GM12878 (cell line): ENCODE results near the gene SEMA3C. TPM values are rescaled to one million over a fixed set of nuclear protein-coding genes. Genes with fewer than 3 reads are reported as not detected.

Experiments used
- ATAC-seq: fragments of 200-7000 bp; cut with Tn5 transposase; 3 replicates; pipeline ENCODE4 v1.9.1; 2020; ENCODE audit warnings: mild to moderate bottlenecking, moderate library complexity
- BruUV-seq: library from RNA; stranded (reverse); fragments of 400-500 nt; replicated peaks from 2 replicates; lab custom pipeline; 2021; lab: Mats Ljungman, UMichigan
- CTCF ChIA-PET: fragments of 300-600 bp; sonication (Branson Sonifier 250); formaldehyde crosslinking; extraction: SDS; loops from one replicate; lab custom pipeline; 2021; ENCODE audit warnings: inconsistent platforms; lab: Yijun Ruan, JAX
- POLR2A ChIA-PET: fragments of 350-600 bp; formaldehyde crosslinking; extraction: SDS; loops from one replicate; lab custom pipeline; 2021; ENCODE audit warnings: inconsistent platforms; lab: Charles Lee
- RAD21 ChIA-PET: fragments of 300-600 bp; sonication (Branson Sonifier 250); formaldehyde crosslinking; loops from one replicate; lab custom pipeline; 2023; ENCODE audit warnings: antibody characterized with exemption; ENCODE audit not compliant: unreplicated experiment; lab: Charles Lee
- SMC1A ChIA-PET: fragments of 300-600 bp; sonication (Branson Sonifier 250); formaldehyde crosslinking; loops from one replicate; lab custom pipeline; 2023; ENCODE audit not compliant: unreplicated experiment, uncharacterized antibody; lab: Charles Lee
- DNase-seq: peaks from one replicate; pipeline ENCODE4 v3.0.0-alpha.2; 2011; ENCODE audit warnings: low read depth, low spot score
- FAIRE-seq: peaks from 3 replicates; lab custom pipeline; 2011; peaks lifted over from hg19 to GRCh38; lab: Jason Lieb, UNC
- H2AFZ ChIP-seq: 2 replicates; pipeline ENCODE4 v1.6.0; 2011; ENCODE audit warnings: low read depth, low read length, control low read depth; ENCODE audit not compliant: control insufficient read depth
- H3K27ac ChIP-seq: 2 replicates; pipeline ENCODE4 v1.5.1; 2011; ENCODE audit warnings: control low read depth; ENCODE audit not compliant: control insufficient read depth, insufficient read depth
- H3K27me3 ChIP-seq, 2 experiments: replicated peaks in 1 of 2; 2 replicates each; pipeline versions ENCODE4 v1.6.0 to v1.6.1; 2011; ENCODE audit warnings: low read length in 1 of 2; ENCODE audit not compliant: control insufficient read depth in 2 of 2, insufficient read depth in 2 of 2
- H3K36me3 ChIP-seq, 2 experiments: 2 replicates each; pipeline ENCODE4 v1.5.1; 2011; ENCODE audit warnings: low read length in 1 of 2; ENCODE audit not compliant: control insufficient read depth in 2 of 2, insufficient read depth in 2 of 2
- H3K4me1 ChIP-seq: 2 replicates; pipeline ENCODE4 v1.6.1; 2011; ENCODE audit warnings: mild to moderate bottlenecking, low read length, moderate library complexity, mixed read lengths; ENCODE audit not compliant: control insufficient read depth, insufficient read depth
- H3K4me2 ChIP-seq: 2 replicates; pipeline ENCODE4 v1.6.0; 2011; ENCODE audit warnings: control low read depth; ENCODE audit not compliant: control insufficient read depth, insufficient read depth
- H3K4me3 ChIP-seq: fragments of 200-600 bp; sonication (generic); 2 replicates; pipeline ENCODE4 v1.5.1; 2016
- H3K79me2 ChIP-seq: 2 replicates; pipeline ENCODE4 v1.6.0; 2011; ENCODE audit warnings: low read length; ENCODE audit not compliant: control insufficient read depth, insufficient read depth
- H3K9ac ChIP-seq: 2 replicates; pipeline ENCODE4 v1.8.0; 2011; ENCODE audit warnings: low read length, control low read depth, mixed read lengths; ENCODE audit not compliant: control insufficient read depth, insufficient read depth
- H3K9me3 ChIP-seq: replicated peaks from 3 replicates; pipeline ENCODE4 v1.5.1; 2011; ENCODE audit warnings: mild to moderate bottlenecking, low read length; ENCODE audit not compliant: control insufficient read depth, insufficient read depth
- H4K20me1 ChIP-seq: 2 replicates; pipeline ENCODE4 v1.6.0; 2011; ENCODE audit not compliant: control insufficient read depth, insufficient read depth
- CREB1 ChIP-seq: IDR thresholded peaks from 2 replicates; pipeline ENCODE4 v1.6.1; 2012; ENCODE audit warnings: low read depth, mild to moderate bottlenecking, inconsistent platforms
- USF2 ChIP-seq: IDR thresholded peaks from 2 replicates; pipeline ENCODE4 v1.6.1; 2011; ENCODE audit warnings: low read depth, low read length, improper control_type of control experiment, borderline replicate concordance
- ZNF384 ChIP-seq: IDR thresholded peaks from 2 replicates; pipeline ENCODE4 v1.6.1; 2012; ENCODE audit warnings: low read depth, mild to moderate bottlenecking, low read length, improper control_type of control experiment, borderline replicate concordance
- WGBS: methylation state at CpG from one replicate; pipeline ENCODE4 v1.1.6; 2016; ENCODE audit warnings: low lambda C conversion rate; ENCODE audit not compliant: insufficient replicate concordance, insufficient coverage; ENCODE audit errors: missing lambda C conversion rate; 5-methylcytosine and 5-hydroxymethylcytosine counted together
- in situ Hi-C: fragments of 300-500 bp; cut with MboI; formaldehyde crosslinking; loops from 9 replicates; pipeline ENCODE4 v1.14.3; 2018; ENCODE audit warnings: mixed read lengths
- intact Hi-C: fragments of 100-400 bp; cut with micrococcal nuclease; formaldehyde crosslinking; loops from one replicate; pipeline ENCODE4 v1.14.2; 2022; ENCODE audit not compliant: unreplicated experiment
- polyA plus RNA-seq, 11 experiments: library from polyadenylated mRNA; depleted of rRNA in 4 of 11; unstranded in 6 of 11; stranded (reverse) in 5 of 11; fragments of >200 nt; fragmentation: Nextera tagmentation in 4 of 11; fragmentation: Illumina TruSeq in 1 of 11; extraction: Ambion mirVana in 4 of 11; extraction: Trizol in 1 of 11; gene quantifications; 1 replicate in 1 of 11; 2 replicates in 10 of 11; pipeline versions ENCODE4 v1.2.1 to v1.2.3, GENCODE V29; 2011 to 2016; ENCODE audit warnings: inconsistent platforms in 2 of 11, missing spikeins in 2 of 11, low read depth in 1 of 11
- total RNA-seq, 4 experiments: library from RNA; depleted of rRNA in 3 of 4; stranded (reverse); fragments of >200 nt in 3 of 4; fragmentation: Illumina TruSeq in 1 of 4; extraction: Trizol in 1 of 4; gene quantifications; 2 replicates each; pipeline versions ENCODE4 v1.2.1 to v1.2.3, GENCODE V29; 2013 to 2021

SEMA3C gene
- total and polyA plus RNA-seq, 10 of the 15 experiments (the other 5 are each of a cell fraction or from before 2014, with no cell fraction given) = 0.01 to 0.41 (median 0.11) TPM; not detected in 6

- Histone ChIP-seq H3K4me2 (no peak overlapping the region), H3K4me1 (no peaks in the 10 kb centered on the region), H3K9me3 (no peaks in the 10 kb centered on the region), H3K79me2 (no peaks in the 10 kb centered on the region), H3K36me3 (no peaks in the 10 kb centered on the region), H2AFZ (no peak overlapping the region), H3K4me3 (no peak overlapping the region), H4K20me1 (no peaks in the 10 kb centered on the region), H3K27ac (no peak overlapping the region), H3K9ac (no peak overlapping the region), H3K27me3 (no peaks in the 10 kb centered on the region)
- CTCF ChIA-PET = no interaction called here
- ATAC-seq (no peak), FAIRE-seq (no peak), DNase-seq (no peak)
- in situ Hi-C loops = no loop called here
- TF ChIP-seq CREB1 = no peak
- RAD21 ChIA-PET = no interaction called here
- POLR2A ChIA-PET = no interaction called here
- no TSS peak for BruUV-seq
- SMC1A ChIA-PET = interaction anchor here (0.7 kb wide), 1 partner anchor 37 kb away, joined by 4 read pairs; no protein-coding TSS in a partner anchor
- intact Hi-C loops = no loop called here
- WGBS = 51% methylated on average over 5 of the region's 5 CpGs
Observed at GRCh38 chr7:80848841-80849240, 70.0 kb downstream of the SEMA3C start.

DNA sequence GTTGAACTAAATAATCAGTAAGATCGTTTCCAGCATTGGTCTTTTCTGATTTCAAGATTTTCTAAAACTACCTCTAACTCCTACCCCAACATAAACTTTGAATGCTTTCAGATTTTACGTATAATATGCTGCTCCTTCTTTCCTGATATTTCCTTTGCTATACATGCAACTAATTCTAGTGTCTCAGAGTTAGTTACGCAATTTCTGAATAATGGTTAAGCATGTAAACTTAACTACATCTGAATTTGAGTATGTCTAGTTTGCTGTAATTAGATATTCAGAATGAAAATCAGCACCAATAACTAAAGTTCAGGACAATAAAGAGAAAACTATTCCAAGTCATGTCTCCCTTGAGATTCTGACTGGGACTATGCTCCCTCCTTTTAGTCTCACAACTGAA, 71.0 kb downstream of the SEMA3C start:
- Histone ChIP-seq H2AFZ (no peak overlapping the region), H3K9me3 (no peaks in the 10 kb centered on the region), H3K4me1 (no peaks in the 10 kb centered on the region), H3K36me3 (no peaks in the 10 kb centered on the region), H3K27me3 (no peaks in the 10 kb centered on the region), H3K27ac (no peak overlapping the region), H3K79me2 (no peaks in the 10 kb centered on the region), H3K9ac (no peak overlapping the region), H3K4me2 (no peak overlapping the region), H4K20me1 (no peaks in the 10 kb centered on the region), H3K4me3 (no peak overlapping the region)
- ChIA-PET SMC1A (no interaction called here), POLR2A (no interaction called here), RAD21 (no interaction called here), CTCF (no interaction called here)
- TF ChIP-seq USF2 (no peak), ZNF384 (no peak)
- in situ Hi-C loops (no loop called here), intact Hi-C loops (no loop called here)
- 28% methylated on average over 3 of the region's 3 CpGs for WGBS
- DNase-seq (no peak), FAIRE-seq (no peak), ATAC-seq (no peak)
- BruUV-seq = no TSS peak
